ENCODE results near the gene TAOK1. TPM values are rescaled to one million over a fixed set of nuclear protein-coding genes. Genes with fewer than 3 reads are reported as not detected.

The TAOK1 gene
- total RNA-seq, 1 donor from 2014 or later: 34.1 TPM

DNA sequence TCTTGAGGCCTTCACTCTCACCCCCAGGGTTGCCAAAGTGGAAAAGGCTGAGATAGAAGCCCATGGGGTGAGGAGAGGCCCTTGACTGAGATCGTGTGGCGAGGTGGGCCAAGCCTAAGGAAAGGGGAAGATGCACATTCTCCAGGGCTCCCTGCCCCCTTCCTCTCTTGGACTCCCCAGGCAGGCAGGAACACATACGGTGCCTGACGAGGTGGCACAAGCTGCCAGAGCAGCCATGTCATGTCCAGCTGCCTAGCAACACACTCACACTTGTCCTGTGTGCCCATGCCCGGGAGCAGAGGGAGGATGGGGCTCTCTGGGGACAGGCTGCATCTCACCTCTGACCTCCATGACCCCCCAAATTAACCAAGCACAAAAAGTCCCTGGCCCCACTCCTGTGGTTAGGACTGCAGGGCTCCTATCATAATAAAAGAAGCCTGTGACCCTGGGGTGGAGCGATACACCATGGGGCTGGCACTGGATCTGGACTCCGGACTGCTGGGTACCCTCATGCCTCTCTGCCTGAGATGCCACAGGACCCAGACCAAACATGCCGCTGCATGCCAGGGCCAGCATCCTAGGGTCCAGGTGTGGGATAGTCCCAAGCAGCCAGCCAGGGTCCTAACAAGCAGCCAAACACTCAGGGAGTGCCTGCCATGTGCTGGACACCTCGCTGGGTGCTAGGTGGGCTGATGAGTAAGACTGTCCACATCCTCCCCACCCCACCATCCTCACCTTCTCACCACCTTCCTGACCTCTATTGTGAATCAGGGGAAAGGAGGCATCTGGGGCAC is 196.7 kb downstream of the TAOK1 start:
- no peak for DNase-seq (ENCODE audit: low read depth)
- TF ChIP-seq, protein P1, sequence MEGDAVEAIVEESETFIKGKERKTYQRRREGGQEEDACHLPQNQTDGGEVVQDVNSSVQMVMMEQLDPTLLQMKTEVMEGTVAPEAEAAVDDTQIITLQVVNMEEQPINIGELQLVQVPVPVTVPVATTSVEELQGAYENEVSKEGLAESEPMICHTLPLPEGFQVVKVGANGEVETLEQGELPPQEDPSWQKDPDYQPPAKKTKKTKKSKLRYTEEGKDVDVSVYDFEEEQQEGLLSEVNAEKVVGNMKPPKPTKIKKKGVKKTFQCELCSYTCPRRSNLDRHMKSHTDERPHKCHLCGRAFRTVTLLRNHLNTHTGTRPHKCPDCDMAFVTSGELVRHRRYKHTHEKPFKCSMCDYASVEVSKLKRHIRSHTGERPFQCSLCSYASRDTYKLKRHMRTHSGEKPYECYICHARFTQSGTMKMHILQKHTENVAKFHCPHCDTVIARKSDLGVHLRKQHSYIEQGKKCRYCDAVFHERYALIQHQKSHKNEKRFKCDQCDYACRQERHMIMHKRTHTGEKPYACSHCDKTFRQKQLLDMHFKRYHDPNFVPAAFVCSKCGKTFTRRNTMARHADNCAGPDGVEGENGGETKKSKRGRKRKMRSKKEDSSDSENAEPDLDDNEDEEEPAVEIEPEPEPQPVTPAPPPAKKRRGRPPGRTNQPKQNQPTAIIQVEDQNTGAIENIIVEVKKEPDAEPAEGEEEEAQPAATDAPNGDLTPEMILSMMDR (conservative IDR thresholded peaks at IDR 0.05; ENCODE audit: low read depth, low read length): no peak
- no peak overlapping the region for H3K4me3 ChIP-seq (ENCODE audit: low read depth, low read length)

DNA sequence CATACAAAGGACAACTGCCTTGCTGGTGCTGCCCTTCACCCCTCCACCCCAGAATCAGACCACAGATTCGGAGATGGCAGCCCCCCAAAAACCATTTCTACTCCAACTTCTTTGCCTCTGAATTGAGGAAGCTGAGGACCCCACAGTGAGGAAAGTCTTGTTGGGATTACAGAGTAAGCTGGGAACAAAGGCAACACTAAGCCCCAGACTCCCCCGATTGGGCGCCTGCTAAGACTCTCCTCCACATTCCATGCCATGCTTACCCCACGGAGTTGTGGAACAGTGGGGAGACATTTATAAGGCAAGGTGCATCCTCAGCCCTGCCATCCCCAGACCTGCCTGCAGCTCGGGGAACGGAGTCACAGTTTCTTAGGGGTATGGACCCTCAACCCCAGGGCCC is 197.4 kb downstream of the TAOK1 start:
- peak overlapping the region; percentile 66 for H3K4me3 ChIP-seq (ENCODE audit: low read depth, low read length)
- TF ChIP-seq, protein P1 (conservative IDR thresholded peaks at IDR 0.05; ENCODE audit: low read depth, low read length): no peak
- DNase-seq (ENCODE audit: low read depth): no peak

DNA sequence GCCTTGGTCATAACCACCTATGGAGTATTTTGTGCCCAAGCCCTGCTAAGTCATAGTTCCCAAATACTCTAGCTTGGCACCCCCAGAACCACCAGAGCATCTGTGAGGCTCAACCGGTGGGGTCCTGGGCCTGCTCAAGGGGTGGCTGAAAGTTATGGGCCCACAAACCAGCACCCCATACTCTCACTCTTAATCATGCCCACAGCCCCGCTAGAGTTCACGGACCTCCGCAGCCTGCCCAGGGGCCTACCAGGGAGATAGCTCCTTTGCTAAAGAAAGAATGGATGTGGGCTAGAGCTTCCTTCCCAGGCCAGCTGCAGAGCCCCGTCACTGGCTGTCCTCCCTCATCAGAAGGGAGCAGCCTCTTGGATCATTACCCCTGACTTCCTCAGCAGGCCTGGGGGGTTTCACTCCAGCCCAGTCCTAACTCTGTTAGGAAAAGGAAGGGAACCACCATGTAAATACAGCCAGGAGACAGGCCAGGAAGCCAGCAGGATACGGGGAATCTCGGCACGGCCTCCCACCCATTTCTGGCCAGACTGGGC is 197.9 kb downstream of the TAOK1 start:
- TF ChIP-seq, protein P1 (conservative IDR thresholded peaks at IDR 0.05; ENCODE audit: low read depth, low read length): no peak
- no peak for DNase-seq (ENCODE audit: low read depth)

DNA sequence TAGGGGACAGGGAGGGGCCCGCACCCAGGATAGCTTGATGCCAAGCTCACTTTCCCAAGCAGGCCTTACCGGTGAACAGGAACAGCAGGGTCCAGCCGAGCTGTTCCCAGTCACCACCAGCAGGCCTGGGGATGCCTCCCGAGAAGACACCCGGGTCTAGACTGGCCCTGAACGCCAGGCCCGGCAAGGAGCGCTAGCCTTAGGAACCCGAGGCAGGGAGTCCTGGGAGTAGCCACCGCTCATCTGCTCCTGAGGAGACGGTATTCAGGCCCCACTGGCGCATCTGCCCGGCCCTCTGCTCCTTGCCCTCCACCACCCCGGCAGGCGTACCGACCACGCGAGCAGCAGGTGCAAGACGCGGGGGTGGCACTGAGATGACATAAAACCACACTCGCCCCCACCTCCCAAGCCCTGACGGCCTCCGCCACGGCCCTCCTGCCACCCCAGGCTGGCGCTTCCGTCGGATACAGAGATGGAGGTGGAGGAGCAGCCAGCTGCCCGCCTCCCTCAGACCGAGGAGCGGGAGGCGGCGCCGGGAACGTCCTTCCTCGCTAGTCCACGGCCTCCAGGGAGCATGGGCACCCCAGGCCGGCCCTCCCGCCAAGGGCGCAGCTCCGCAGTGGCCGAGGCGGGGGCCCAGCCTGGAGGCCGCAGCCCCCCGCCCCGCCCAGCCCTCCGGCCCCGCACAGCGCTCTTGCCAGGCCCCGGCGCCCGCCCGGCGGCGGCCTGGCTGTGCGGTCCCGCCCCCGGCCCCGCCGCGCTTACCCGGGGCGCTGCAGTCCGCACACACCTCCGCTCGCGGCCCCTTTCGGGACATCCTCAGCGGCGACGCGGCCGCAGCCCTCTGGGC is 198.6 kb downstream of the TAOK1 start:
- TF ChIP-seq, protein P1 (conservative IDR thresholded peaks at IDR 0.05; ENCODE audit: low read depth, low read length): no peak
- peak overlapping the region; percentile 66 for H3K4me3 ChIP-seq (ENCODE audit: low read depth, low read length)
- DNase-seq (ENCODE audit: low read depth): no peak

More for the DNA sequence above, 197.9 kb downstream of the TAOK1 start:
- peak overlapping the region; percentile 66 for H3K4me3 ChIP-seq (ENCODE audit: low read depth, low read length)

DNA sequence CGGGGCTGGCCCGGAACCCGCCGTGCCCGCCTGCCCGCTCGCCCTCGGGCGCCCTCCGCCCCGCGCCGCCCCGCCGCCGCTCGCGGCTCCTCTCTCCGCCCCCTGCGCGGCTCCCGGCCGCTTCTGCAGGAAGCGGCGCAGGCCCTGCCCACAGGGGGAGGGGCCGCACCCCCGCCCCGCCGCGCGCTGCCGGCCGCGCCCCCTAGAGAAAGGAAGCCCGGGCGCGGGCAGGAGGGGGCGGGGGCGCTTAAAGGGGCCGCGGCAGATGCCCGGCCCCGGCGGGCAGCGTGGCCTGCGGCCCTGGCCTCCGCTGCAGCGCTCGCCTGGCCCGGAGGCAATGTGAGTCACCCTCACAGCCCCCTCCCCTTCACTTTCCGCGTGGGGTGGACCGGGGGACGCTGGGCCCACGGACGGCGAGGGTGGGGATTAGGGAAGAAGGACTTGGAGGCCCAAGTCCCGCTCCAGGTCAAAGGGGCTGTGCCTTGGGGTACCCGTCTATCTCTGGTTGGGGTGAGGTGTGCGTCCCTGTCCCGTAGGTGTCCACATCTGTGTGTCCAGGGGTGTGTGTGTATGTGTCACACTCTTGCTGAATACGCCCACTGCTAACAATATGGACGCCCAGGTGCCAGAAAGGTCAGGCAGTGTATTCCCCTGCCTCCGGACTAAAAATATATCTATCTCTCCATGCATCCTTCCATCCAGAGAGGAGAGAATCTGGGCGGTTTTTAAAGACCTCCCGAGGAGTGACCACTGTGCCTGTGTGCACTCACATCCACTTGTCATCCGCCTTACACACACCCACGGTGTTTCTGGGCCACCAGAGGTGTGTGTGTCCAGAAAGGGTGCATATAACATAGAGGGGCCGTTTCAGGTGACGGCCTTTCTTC is 199.6 kb downstream of the TAOK1 start, which contains the start of gene GIT1:
Gene GIT1, minus strand, starts transcription at position 125 of the 887 bp plus-strand sequence. CDS start 270 bp downstream, outside the sequence.
- H3K4me3 ChIP-seq (ENCODE audit: low read depth, low read length): peak within 1 kb of the TSS; percentile 66
- no peak for DNase-seq (ENCODE audit: low read depth)
- TF ChIP-seq, protein P1 (conservative IDR thresholded peaks at IDR 0.05; ENCODE audit: low read depth, low read length): no peak

Data from epithelial cell of proximal tubule (primary cell).